ENCODE measurements around the gene DEFB114.

The DEFB114 gene

DNA sequence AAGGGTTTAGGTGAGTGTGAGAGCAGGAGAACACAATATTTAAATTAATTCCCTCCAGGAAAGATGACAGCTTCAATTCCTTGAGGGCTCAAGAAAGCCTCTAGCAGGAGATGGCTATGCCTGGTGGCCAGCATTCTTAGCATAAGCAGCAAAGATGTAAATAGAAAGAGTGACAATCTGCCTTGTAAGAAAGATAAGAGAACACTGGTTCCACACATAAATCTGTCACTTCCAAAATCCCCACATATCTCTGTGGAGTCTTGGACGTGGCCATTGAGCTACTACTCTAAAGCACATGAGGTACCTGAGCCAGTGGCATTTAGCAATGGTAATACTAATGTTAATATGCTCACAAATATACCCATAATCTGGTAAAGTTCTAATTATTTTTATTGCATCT is 29.2 kb downstream of the DEFB114 start:
- DNase-seq, result no peak

DNA sequence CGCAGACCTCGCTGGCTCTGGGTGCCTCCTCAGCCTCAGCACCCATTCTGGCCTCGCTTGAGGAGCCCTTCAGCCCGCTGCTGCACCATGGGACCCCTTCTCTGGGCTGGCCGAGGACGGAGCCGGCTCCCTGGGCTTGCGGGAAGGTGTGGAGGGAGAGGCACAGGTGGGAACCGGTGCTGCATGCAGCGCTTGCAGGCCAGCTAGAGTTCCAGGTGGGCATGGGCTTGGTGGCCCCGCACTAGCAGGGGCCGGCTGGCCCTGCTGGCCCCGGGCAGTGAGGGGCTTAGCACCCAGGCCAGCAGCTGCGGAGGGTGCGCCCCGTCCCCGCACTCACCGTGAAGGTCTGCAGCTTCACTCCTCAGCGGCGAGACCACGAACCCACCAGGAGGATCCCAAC is 30.4 kb downstream of the DEFB114 start:
- DNase-seq, result no peak

DNA sequence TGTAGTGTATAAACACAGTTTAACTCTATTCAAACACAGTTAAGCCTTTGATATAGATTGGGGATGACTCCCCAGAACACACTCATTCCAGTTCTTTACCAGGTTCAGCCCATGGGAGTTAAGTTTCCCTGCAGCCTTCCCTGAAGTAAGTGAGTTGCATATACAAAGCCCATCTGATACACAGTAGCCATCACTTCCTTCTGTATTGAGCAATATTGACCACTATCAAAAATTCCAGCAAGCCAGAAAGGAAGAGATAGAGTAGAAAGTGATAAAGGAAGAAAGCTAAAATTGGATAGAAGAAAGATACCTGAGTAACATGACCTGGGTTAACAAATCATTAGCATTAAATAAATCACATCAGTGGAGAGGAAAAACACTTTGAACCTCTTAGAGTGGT is 34.6 kb downstream of the DEFB114 start:
- no peak for DNase-seq

DNA sequence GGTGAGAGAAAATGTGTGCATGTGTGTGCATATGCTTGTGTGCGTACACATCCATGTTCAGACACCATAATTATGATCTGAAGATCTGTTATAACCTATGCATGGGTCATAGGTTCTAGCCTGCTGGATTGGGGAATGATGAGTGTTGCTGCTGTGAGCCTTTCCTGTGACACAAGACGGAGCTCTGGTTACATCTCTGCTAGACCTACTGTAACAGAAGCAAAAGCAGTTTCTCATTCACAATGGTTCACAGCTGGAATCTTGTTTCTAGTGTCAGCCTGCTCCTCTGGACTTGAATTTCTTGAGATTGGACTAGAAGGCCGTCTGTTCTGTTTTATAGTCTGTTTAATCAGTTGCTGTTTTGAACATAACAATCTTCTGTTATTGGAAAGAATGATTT is 40.1 kb downstream of the DEFB114 start:
- DNase-seq, result no peak

- no peak for DNase-seq
Measured at GRCh38 chr6:49919935-49920644, 43.9 kb downstream of the DEFB114 start.

DNA sequence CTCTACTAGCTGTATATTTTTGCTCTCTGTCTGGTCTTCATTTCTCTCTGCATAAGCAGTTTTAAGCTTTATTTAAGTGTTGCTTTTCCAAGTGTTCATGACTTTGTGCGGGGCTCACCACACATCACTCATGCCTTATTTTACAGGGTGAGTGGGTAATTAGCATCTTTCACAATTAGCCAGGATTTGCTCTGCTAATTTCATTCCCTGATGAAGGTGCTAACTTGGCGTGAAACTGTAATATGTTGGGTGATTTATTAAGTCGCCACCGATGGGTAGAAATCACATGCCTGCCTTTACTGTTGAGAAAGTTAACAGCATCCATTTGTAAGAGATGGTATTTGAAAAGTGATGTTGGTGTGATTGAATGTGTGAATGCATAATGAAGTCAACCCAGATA is 44.7 kb downstream of the DEFB114 start:
- no peak for DNase-seq

GRCh38 chr6:49918787-49919186 is 45.2 kb downstream of the DEFB114 start:
- DNase-seq, result no peak

- DNase-seq, result no peak
Measured at GRCh38 chr6:49915035-49915434, 48.9 kb downstream of the DEFB114 start.

- DNase-seq, result no peak
Measured at GRCh38 chr6:49913636-49914375, 50.2 kb downstream of the DEFB114 start.

GRCh38 chr6:49912196-49912595 is 51.8 kb downstream of the DEFB114 start:
- no peak for DNase-seq

- no peak for DNase-seq
Measured at GRCh38 chr6:49911252-49911651, 52.7 kb downstream of the DEFB114 start.

Measured in hematopoietic multipotent progenitor cell treated with erythropoietin and hydrocortisone succinate and interleukin-3 and kit ligand, for 6 days (in vitro differentiated cells).